ENCODE results near the gene NPC2. TPM values are rescaled to one million over a fixed set of nuclear protein-coding genes. Genes with fewer than 3 reads are reported as not detected.

Gene NPC2
- total and polyA plus RNA-seq, 4 donors: 922 to 1,539 (median 1,190) TPM

DNA sequence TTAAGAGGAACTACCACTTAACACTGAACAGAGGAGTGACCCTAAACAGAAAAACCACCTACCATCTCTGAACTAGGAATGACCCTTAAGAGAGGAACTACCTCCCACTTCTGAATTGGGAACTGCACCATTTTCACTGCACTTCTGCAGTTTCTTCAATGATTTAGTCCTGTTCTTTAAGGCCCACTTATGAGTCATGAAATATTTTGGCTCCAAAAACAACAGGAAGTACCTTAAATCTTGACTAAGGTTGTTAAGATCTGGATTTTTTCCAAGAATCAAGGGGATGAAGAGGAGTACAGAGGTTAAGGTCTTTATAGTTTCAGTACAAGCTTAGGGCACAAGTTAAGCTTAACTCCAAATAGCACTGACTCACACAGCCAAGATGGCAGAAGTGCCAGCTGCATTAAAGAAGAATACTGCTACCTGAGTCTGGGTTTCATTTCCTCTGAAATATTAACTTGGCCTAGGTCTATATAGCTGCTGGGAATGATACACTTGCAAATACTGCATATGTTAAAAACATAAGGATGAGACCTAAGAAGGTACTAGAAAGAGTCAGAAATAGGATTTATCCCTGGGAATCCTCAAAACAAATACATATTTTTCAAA lies 4.2 kb downstream of the NPC2 start:
- Histone ChIP-seq H3K36me3 (ENCODE audit: control insufficient read depth in 4 of 4, insufficient read depth in 4 of 4, low read length in 4 of 4) (peaks cover 2 to 12% (median 6%) of the 10 kb centered on the region in 4 donors), H3K4me1 (ENCODE audit: control insufficient read depth in 5 of 5, insufficient read depth in 5 of 5, low read length in 5 of 5) (peaks cover 6 to 15% (median 12%) of the 10 kb centered on the region in 5 donors), H3K4me3 (no peak overlapping the region), H3K9me3 (ENCODE audit: control insufficient read depth in 4 of 4, insufficient read depth in 3 of 4, low read length in 3 of 4) (no peaks in the 10 kb centered on the region), H3K27me3 (ENCODE audit: control insufficient read depth in 3 of 3, insufficient read depth in 3 of 3, low read length in 2 of 3) (peaks cover 0 to 4% (median 0%) of the 10 kb centered on the region in 3 donors), H3K27ac (ENCODE audit: low read depth in 1 of 2, low read length in 1 of 2) (no peak overlapping the region), H3K9ac (ENCODE audit: insufficient read depth in 1 of 2, low read length in 2 of 2) (no peak overlapping the region)
- TF ChIP-seq, protein P1, sequence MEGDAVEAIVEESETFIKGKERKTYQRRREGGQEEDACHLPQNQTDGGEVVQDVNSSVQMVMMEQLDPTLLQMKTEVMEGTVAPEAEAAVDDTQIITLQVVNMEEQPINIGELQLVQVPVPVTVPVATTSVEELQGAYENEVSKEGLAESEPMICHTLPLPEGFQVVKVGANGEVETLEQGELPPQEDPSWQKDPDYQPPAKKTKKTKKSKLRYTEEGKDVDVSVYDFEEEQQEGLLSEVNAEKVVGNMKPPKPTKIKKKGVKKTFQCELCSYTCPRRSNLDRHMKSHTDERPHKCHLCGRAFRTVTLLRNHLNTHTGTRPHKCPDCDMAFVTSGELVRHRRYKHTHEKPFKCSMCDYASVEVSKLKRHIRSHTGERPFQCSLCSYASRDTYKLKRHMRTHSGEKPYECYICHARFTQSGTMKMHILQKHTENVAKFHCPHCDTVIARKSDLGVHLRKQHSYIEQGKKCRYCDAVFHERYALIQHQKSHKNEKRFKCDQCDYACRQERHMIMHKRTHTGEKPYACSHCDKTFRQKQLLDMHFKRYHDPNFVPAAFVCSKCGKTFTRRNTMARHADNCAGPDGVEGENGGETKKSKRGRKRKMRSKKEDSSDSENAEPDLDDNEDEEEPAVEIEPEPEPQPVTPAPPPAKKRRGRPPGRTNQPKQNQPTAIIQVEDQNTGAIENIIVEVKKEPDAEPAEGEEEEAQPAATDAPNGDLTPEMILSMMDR (IDR thresholded peaks at IDR 0.05; ENCODE audit: control extremely low read depth, extremely low read depth): no peak
- DNase-seq: peak in 2 of 3 donors; percentile 29 to 65
- no peak for ATAC-seq (ENCODE audit: insufficient read depth, low FRiP score)

DNA sequence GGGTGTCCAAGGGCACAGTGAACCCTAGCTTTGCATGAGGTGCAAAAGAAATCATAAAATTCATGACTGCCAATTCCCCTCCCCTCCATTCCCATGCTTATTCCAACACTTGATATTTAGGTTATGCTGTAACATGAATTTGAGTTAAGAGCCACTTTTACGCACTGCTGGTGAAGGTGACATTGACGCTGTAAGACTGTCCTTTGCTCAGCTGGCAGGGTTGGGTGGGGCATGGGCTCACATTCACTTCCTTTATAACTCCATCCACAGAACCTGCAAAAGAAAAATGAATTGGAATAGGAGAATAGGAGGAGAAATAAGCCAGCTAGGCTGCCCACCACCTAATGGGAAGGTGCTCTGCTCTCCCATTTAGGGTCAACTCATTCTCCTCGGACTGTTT lies 6.9 kb downstream of the NPC2 start:
- DNase-seq (no peak), ATAC-seq (ENCODE audit: insufficient read depth, low FRiP score) (no peak)
- H3K9me3 ChIP-seq (ENCODE audit: control insufficient read depth in 4 of 4, insufficient read depth in 3 of 4, low read length in 3 of 4): no peaks in the 10 kb centered on the region
- no peaks in the 10 kb centered on the region for H3K27me3 ChIP-seq (ENCODE audit: control insufficient read depth in 3 of 3, insufficient read depth in 3 of 3, low read length in 2 of 3)
- no peak overlapping the region for H3K9ac ChIP-seq (ENCODE audit: insufficient read depth in 1 of 2, low read length in 2 of 2)
- no peak overlapping the region for H3K27ac ChIP-seq (ENCODE audit: low read depth in 1 of 2, low read length in 1 of 2)
- TF ChIP-seq, protein P1 (IDR thresholded peaks at IDR 0.05; ENCODE audit: control extremely low read depth, extremely low read depth): no peak
- peaks cover 0 to 9% (median 6%) of the 10 kb centered on the region in 5 donors for H3K4me1 ChIP-seq (ENCODE audit: control insufficient read depth in 5 of 5, insufficient read depth in 5 of 5, low read length in 5 of 5)
- H3K4me3 ChIP-seq: no peak overlapping the region
- WGBS, 2 donors: 72 to 87% methylated on average over 3 of the region's 3 CpGs
- H3K36me3 ChIP-seq (ENCODE audit: control insufficient read depth in 4 of 4, insufficient read depth in 4 of 4, low read length in 4 of 4): peaks cover 11 to 24% (median 18%) of the 10 kb centered on the region in 4 donors

DNA sequence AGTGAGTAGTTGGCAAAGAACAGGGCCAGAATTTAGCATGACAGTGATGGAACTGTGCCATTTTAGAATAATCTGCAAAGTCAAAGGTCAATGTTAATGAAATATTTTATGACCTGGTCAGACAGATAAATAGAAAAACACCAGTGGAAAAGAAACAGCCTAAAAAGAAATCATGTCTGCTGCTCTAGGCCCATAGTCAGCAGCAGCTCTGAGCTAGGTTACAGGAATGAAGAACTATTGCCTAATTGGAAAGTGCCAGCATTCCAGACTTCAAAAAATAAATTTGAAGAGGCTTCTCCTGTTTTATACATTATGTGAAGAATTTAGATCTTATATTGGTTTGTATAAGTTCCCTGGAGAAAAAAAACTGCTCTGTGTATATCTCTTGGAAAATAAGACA lies 9.8 kb downstream of the NPC2 start:
- no peak for ATAC-seq (ENCODE audit: insufficient read depth, low FRiP score)
- Histone ChIP-seq H3K36me3 (ENCODE audit: control insufficient read depth in 4 of 4, insufficient read depth in 4 of 4, low read length in 4 of 4) (peaks cover 11 to 31% (median 29%) of the 10 kb centered on the region in 4 donors), H3K4me3 (no peak overlapping the region), H3K27ac (ENCODE audit: low read depth in 1 of 2, low read length in 1 of 2) (no peak overlapping the region), H3K4me1 (ENCODE audit: control insufficient read depth in 5 of 5, insufficient read depth in 5 of 5, low read length in 5 of 5) (peaks cover 0 to 7% (median 3%) of the 10 kb centered on the region in 5 donors), H3K9me3 (ENCODE audit: control insufficient read depth in 4 of 4, insufficient read depth in 3 of 4, low read length in 3 of 4) (no peaks in the 10 kb centered on the region), H3K27me3 (ENCODE audit: control insufficient read depth in 3 of 3, insufficient read depth in 3 of 3, low read length in 2 of 3) (no peaks in the 10 kb centered on the region), H3K9ac (ENCODE audit: insufficient read depth in 1 of 2, low read length in 2 of 2) (no peak overlapping the region)
- no peak for DNase-seq
- TF ChIP-seq, protein P1 (IDR thresholded peaks at IDR 0.05; ENCODE audit: control extremely low read depth, extremely low read depth): no peak

DNA sequence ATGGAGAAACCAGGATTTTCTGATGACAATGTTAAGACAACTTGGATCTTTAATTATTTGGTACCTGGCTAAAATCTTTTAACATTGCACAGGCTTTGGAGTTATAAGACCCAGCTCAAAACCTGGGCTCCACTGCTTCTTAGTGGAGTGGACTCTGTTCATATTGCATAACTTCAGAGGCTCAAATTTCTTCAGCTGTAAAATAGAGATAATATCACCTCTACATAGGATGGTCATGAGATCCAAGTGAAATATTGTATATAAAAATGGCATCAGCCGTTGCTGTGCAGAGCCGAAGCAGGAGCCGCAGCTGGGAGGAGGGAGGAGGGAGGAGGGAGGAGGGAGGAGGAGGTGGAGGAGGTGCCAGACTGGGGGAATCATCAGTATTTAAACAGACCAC lies 10.5 kb downstream of the NPC2 start:
- H3K36me3 ChIP-seq (ENCODE audit: control insufficient read depth in 4 of 4, insufficient read depth in 4 of 4, low read length in 4 of 4): peaks cover 11 to 31% (median 29%) of the 10 kb centered on the region in 4 donors

More for the DNA sequence above, 10.5 kb downstream of the NPC2 start:
- H3K4me3 ChIP-seq: no peak overlapping the region
- TF ChIP-seq, protein P1 (IDR thresholded peaks at IDR 0.05; ENCODE audit: control extremely low read depth, extremely low read depth): no peak
- H3K9ac ChIP-seq (ENCODE audit: insufficient read depth in 1 of 2, low read length in 2 of 2): no peak overlapping the region
- no peaks in the 10 kb centered on the region for H3K9me3 ChIP-seq (ENCODE audit: control insufficient read depth in 4 of 4, insufficient read depth in 3 of 4, low read length in 3 of 4)
- 85 to 92% methylated on average over 3 of the region's 3 CpGs for WGBS, 2 donors
- H3K27me3 ChIP-seq (ENCODE audit: control insufficient read depth in 3 of 3, insufficient read depth in 3 of 3, low read length in 2 of 3): no peaks in the 10 kb centered on the region
- DNase-seq (no peak), ATAC-seq (ENCODE audit: insufficient read depth, low FRiP score) (no peak)
- H3K27ac ChIP-seq (ENCODE audit: low read depth in 1 of 2, low read length in 1 of 2): no peak overlapping the region
- peaks cover 0 to 7% (median 3%) of the 10 kb centered on the region in 5 donors for H3K4me1 ChIP-seq (ENCODE audit: control insufficient read depth in 5 of 5, insufficient read depth in 5 of 5, low read length in 5 of 5)
